ENCODE measurements around the gene SLC10A1.

DNA sequence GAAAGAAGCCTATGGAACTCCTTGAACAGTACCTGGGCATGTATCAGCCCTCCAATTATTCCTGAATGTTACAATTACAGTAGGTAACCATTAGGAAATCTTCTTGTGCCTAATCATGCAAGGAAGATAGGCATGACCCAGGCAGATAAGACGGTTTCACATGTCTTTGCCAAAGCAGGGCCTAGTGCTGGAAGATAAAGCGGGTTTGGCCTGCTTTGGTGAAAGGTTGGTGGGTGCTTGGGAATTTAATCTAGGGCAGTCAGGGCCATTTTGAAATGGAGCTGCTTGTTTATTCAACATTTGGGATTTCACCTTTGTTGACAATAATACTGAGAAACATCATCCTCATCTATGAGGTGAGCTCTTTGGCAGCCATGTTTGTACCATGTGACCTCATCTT, 42.6 kb downstream of the SLC10A1 start:
- TF ChIP-seq POLR2A (IDR thresholded peaks at IDR 0.05) = no peak
- no peak for TF ChIP-seq CTCF (IDR thresholded peaks at IDR 0.05)
